Measurements from ENCODE around the gene DCAF7. TPM values are rescaled to one million over a fixed set of nuclear protein-coding genes. Genes with fewer than 3 reads are reported as not detected.

The DCAF7 gene
- total and polyA plus RNA-seq, 4 donors: 13.2 to 24.0 (median 15.0) TPM

DNA sequence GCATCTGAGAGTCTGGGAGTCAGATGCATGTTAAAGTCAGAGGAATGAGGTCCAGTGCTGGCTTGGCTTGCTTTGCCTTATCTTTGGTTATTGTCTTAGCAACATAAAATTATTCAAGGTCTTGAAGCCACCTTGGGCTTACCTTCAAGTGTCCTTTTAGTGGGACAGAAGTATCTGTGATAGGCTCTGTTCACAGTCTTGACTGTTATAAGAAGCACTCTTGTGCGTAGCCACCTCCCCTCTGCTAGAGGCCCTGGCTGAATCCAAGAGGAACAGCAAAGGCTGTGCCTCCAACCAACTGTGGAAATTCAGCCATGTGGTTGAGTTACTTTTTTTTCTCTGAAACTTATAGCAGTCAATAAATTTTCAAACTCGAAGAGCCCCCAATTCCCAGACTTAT is 63.4 kb downstream of the DCAF7 start:
- Histone ChIP-seq H3K27me3 (ENCODE audit: control insufficient read depth in 4 of 4, insufficient read depth in 4 of 4, low read length in 3 of 4) (no peaks in the 10 kb centered on the region), H3K27ac (ENCODE audit: low read depth in 1 of 2, low read length in 2 of 2) (no peak overlapping the region), H3K36me3 (ENCODE audit: control insufficient read depth in 4 of 4, insufficient read depth in 3 of 4, low read depth in 1 of 4, low read length in 3 of 4) (peaks cover 0 to 8% (median 4%) of the 10 kb centered on the region in 4 donors), H3K9me3 (ENCODE audit: control insufficient read depth in 4 of 4, low read length in 3 of 4) (no peaks in the 10 kb centered on the region), H3K4me1 (ENCODE audit: control insufficient read depth in 4 of 4, insufficient read depth in 4 of 4, low read length in 3 of 4) (peaks cover 0 to 3% (median 0%) of the 10 kb centered on the region in 4 donors), H3K9ac (ENCODE audit: low read depth in 1 of 2, low read length in 2 of 2) (no peak overlapping the region), H3K4me3 (ENCODE audit: low read depth in 1 of 3, low read length in 3 of 3) (no peak overlapping the region)
- WGBS: 88% methylated on average over 2 of the region's 2 CpGs
- TF ChIP-seq RXRA (IDR thresholded peaks at IDR 0.05): no peak
- no peak for DNase-seq (ENCODE audit: low spot score)

DNA sequence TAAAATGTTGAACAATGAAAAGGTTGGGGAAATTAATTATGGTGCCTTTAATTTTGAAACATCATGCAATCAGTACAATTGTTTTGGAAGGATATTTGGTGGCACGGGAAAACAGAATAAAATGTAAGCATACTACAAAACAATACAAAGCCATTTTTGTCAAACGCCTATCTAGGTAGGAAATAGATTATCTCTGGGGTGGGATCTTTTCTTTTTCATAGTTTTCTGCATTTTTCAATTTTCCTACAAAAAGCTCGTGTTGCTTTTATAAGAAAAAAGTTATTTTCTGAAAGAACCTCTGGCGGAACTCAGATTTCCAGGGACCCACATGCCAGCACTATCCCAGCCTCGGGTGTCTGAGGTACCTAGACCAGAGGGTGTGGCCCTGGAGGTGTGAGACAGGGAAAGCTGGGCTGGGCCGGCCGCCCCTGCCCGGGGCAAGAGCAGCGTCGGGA is 71.0 kb downstream of the DCAF7 start:
- no peaks in the 10 kb centered on the region for H3K36me3 ChIP-seq (ENCODE audit: control insufficient read depth in 4 of 4, insufficient read depth in 3 of 4, low read depth in 1 of 4, low read length in 3 of 4)
- TF ChIP-seq NR2F2 (IDR thresholded peaks at IDR 0.05) (no peak), SP1 (IDR thresholded peaks at IDR 0.05) (no peak), YY1 (IDR thresholded peaks at IDR 0.05) (no peak), FOXA2 (IDR thresholded peaks at IDR 0.05) (no peak)
- H3K27me3 ChIP-seq (ENCODE audit: control insufficient read depth in 4 of 4, insufficient read depth in 4 of 4, low read length in 3 of 4): no peaks in the 10 kb centered on the region
- H3K9ac ChIP-seq (ENCODE audit: low read depth in 1 of 2, low read length in 2 of 2): peak overlapping the region; percentile 17 to 51
- no peaks in the 10 kb centered on the region for H3K9me3 ChIP-seq (ENCODE audit: control insufficient read depth in 4 of 4, low read length in 3 of 4)
- WGBS: 15% methylated on average over 10 of the region's 10 CpGs
- peak overlapping the region; percentile 49 to 59 for H3K27ac ChIP-seq (ENCODE audit: low read depth in 1 of 2, low read length in 2 of 2)
- no peak for DNase-seq (ENCODE audit: low spot score)
- H3K4me1 ChIP-seq (ENCODE audit: control insufficient read depth in 4 of 4, insufficient read depth in 4 of 4, low read length in 3 of 4): peaks cover 2 to 25% (median 16%) of the 10 kb centered on the region in 4 donors
- H3K4me3 ChIP-seq (ENCODE audit: low read depth in 1 of 3, low read length in 3 of 3): peak overlapping the region in 2 of 3 donors; percentile 70 to 77

DNA sequence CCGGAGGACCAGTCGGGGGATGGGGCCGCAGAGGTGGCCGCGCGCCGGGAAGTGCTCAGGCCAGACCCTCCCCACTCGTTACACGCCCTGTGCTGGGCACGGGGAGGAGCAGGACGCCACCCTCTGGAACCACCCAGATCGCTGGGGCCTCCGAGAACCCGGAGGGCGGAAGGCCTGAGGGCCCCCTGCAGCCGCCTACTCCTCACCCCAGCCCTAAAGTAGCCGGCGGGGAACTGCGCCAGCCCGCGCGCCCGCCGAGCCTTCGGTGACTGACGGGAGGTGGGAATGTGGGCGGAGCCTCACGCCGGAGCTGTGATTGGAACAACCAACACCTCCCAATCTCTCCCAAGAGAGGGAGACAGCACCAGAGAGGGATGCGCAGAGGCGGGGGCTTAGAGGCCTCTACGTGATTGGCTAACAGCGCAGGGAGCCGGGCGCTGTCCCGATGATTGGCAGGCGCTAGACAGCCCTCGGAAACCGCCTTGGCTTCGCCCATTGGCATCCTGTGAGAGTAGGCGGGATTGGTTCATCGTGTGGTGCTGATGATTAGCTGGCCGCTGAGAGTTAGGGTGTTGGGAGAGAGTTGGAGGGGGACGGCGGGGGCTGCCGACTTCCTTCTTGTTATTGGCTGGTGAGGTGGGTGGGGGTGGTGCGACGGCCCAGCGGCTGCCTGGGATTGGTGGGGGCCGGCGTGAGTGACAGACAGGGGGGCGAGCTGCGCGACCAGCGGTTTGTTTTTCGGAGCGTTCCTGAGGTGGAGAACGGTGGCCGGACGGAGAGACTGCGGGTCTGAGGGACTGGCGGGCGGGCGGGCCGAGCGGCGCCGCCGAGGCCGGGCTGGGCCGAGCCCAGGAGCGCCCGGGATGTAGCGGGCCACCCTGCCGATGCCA is 71.7 kb downstream of the DCAF7 start, which contains the start of gene MAP3K3:
MAP3K3 (plus strand) TSS at position 734 of the 890 bp plus-strand sequence. CDS start 343 bp downstream, outside the sequence.
- under 1% methylated on average over 75 of the region's 75 CpGs for WGBS
- peak; percentile 91 for DNase-seq (ENCODE audit: low spot score)
- no peaks in the 10 kb centered on the region for H3K9me3 ChIP-seq (ENCODE audit: control insufficient read depth in 4 of 4, low read length in 3 of 4)
- peaks cover 2 to 31% (median 16%) of the 10 kb centered on the region in 4 donors for H3K4me1 ChIP-seq (ENCODE audit: control insufficient read depth in 4 of 4, insufficient read depth in 4 of 4, low read length in 3 of 4)
- H3K36me3 ChIP-seq (ENCODE audit: control insufficient read depth in 4 of 4, insufficient read depth in 3 of 4, low read depth in 1 of 4, low read length in 3 of 4): no peaks in the 10 kb centered on the region
- H3K27ac ChIP-seq (ENCODE audit: low read depth in 1 of 2, low read length in 2 of 2): peak within 1 kb of the TSS; percentile 59 to 86
- H3K9ac ChIP-seq (ENCODE audit: low read depth in 1 of 2, low read length in 2 of 2): peak within 1 kb of the TSS; percentile 53 to 92
- H3K4me3 ChIP-seq (ENCODE audit: low read depth in 1 of 3, low read length in 3 of 3): peak within 1 kb of the TSS; percentile 77 to 98 (median 92)
- no peaks in the 10 kb centered on the region for H3K27me3 ChIP-seq (ENCODE audit: control insufficient read depth in 4 of 4, insufficient read depth in 4 of 4, low read length in 3 of 4)
- TF ChIP-seq, protein P1, sequence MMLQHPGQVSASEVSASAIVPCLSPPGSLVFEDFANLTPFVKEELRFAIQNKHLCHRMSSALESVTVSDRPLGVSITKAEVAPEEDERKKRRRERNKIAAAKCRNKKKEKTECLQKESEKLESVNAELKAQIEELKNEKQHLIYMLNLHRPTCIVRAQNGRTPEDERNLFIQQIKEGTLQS (IDR thresholded peaks at IDR 0.05): no peak
- TF ChIP-seq RXRA (IDR thresholded peaks at IDR 0.05): peak; percentile 29 to 54
- no peak for TF ChIP-seq HNF4G (IDR thresholded peaks at IDR 0.05)
- TF ChIP-seq FOXA1 (IDR thresholded peaks at IDR 0.05): peak; percentile 12
- TF ChIP-seq, protein P2, sequence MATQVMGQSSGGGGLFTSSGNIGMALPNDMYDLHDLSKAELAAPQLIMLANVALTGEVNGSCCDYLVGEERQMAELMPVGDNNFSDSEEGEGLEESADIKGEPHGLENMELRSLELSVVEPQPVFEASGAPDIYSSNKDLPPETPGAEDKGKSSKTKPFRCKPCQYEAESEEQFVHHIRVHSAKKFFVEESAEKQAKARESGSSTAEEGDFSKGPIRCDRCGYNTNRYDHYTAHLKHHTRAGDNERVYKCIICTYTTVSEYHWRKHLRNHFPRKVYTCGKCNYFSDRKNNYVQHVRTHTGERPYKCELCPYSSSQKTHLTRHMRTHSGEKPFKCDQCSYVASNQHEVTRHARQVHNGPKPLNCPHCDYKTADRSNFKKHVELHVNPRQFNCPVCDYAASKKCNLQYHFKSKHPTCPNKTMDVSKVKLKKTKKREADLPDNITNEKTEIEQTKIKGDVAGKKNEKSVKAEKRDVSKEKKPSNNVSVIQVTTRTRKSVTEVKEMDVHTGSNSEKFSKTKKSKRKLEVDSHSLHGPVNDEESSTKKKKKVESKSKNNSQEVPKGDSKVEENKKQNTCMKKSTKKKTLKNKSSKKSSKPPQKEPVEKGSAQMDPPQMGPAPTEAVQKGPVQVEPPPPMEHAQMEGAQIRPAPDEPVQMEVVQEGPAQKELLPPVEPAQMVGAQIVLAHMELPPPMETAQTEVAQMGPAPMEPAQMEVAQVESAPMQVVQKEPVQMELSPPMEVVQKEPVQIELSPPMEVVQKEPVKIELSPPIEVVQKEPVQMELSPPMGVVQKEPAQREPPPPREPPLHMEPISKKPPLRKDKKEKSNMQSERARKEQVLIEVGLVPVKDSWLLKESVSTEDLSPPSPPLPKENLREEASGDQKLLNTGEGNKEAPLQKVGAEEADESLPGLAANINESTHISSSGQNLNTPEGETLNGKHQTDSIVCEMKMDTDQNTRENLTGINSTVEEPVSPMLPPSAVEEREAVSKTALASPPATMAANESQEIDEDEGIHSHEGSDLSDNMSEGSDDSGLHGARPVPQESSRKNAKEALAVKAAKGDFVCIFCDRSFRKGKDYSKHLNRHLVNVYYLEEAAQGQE (IDR thresholded peaks at IDR 0.05): peak; percentile 77
- TF ChIP-seq JUND (IDR thresholded peaks at IDR 0.05): peak in 1 of 2 donors; percentile 35
- TF ChIP-seq, protein P3, sequence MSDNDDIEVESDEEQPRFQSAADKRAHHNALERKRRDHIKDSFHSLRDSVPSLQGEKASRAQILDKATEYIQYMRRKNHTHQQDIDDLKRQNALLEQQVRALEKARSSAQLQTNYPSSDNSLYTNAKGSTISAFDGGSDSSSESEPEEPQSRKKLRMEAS (IDR thresholded peaks at IDR 0.05): peak; percentile 2
- TF ChIP-seq EGR1 (IDR thresholded peaks at IDR 0.05; ENCODE audit: low read depth in 2 of 2): peak; percentile 42 to 66
- no peak for TF ChIP-seq FOXA2 (IDR thresholded peaks at IDR 0.05)
- TF ChIP-seq RAD21 (IDR thresholded peaks at IDR 0.05): peak in 1 of 2 donors; percentile 21
- peak; percentile 96 for TF ChIP-seq SP1 (IDR thresholded peaks at IDR 0.05)
- TF ChIP-seq, protein P4, sequence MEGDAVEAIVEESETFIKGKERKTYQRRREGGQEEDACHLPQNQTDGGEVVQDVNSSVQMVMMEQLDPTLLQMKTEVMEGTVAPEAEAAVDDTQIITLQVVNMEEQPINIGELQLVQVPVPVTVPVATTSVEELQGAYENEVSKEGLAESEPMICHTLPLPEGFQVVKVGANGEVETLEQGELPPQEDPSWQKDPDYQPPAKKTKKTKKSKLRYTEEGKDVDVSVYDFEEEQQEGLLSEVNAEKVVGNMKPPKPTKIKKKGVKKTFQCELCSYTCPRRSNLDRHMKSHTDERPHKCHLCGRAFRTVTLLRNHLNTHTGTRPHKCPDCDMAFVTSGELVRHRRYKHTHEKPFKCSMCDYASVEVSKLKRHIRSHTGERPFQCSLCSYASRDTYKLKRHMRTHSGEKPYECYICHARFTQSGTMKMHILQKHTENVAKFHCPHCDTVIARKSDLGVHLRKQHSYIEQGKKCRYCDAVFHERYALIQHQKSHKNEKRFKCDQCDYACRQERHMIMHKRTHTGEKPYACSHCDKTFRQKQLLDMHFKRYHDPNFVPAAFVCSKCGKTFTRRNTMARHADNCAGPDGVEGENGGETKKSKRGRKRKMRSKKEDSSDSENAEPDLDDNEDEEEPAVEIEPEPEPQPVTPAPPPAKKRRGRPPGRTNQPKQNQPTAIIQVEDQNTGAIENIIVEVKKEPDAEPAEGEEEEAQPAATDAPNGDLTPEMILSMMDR (IDR thresholded peaks at IDR 0.05; ENCODE audit: low read depth, low read length, missing input control): peak; percentile 7
- TF ChIP-seq NR2F2 (IDR thresholded peaks at IDR 0.05): no peak
- peak; percentile 56 for TF ChIP-seq YY1 (IDR thresholded peaks at IDR 0.05)
- peak; percentile 84 for TF ChIP-seq TAF1 (conservative IDR thresholded peaks at IDR 0.05)
- TF ChIP-seq HNF4A (conservative IDR thresholded peaks at IDR 0.05): peak; percentile 7 to 17
- TF ChIP-seq, protein P5, sequence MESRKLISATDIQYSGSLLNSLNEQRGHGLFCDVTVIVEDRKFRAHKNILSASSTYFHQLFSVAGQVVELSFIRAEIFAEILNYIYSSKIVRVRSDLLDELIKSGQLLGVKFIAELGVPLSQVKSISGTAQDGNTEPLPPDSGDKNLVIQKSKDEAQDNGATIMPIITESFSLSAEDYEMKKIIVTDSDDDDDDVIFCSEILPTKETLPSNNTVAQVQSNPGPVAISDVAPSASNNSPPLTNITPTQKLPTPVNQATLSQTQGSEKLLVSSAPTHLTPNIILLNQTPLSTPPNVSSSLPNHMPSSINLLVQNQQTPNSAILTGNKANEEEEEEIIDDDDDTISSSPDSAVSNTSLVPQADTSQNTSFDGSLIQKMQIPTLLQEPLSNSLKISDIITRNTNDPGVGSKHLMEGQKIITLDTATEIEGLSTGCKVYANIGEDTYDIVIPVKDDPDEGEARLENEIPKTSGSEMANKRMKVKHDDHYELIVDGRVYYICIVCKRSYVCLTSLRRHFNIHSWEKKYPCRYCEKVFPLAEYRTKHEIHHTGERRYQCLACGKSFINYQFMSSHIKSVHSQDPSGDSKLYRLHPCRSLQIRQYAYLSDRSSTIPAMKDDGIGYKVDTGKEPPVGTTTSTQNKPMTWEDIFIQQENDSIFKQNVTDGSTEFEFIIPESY (IDR thresholded peaks at IDR 0.05): peak; percentile 62
- TF ChIP-seq GABPA (IDR thresholded peaks at IDR 0.05 in 1 of 2, conservative IDR thresholded peaks at IDR 0.05 in 1 of 2): peak in 1 of 2 donors; percentile 69
